Neural cell (in vitro differentiated cells): ENCODE data around the gene DRAM2. TPM values are rescaled to one million over a fixed set of nuclear protein-coding genes. Genes with fewer than 3 reads are reported as not detected.
"Not testable (repeated sequence)": the region's sequence is repeated elsewhere in the genome, so short reads cannot be mapped to it uniquely, and the experiment has no call there.

Experiments used
- H2AFZ ChIP-seq: fragments of 200-600, 300-800 bp; sonication (generic), shearing (Covaris generic); 2 replicates; pipeline ENCODE4 v1.6.0; 2014; ENCODE audit warnings: low read depth, mild to moderate bottlenecking, antibody characterized with exemption, low read length, moderate library complexity
- H3F3A ChIP-seq: fragments of 200-600 bp; shearing (Covaris generic); 2 replicates; pipeline ENCODE4 v1.6.1; 2016; ENCODE audit warnings: mild to moderate bottlenecking, moderate library complexity, mixed read lengths, antibody characterized with exemption, low read length; ENCODE audit not compliant: insufficient read depth, poor library complexity, severe bottlenecking
- H3K27ac ChIP-seq: fragments of 200-600, 300-800 bp; sonication (generic), shearing (Covaris generic); 2 replicates; pipeline ENCODE4 v1.5.1; 2014; ENCODE audit warnings: mild to moderate bottlenecking, low read length, moderate library complexity
- H3K27me3 ChIP-seq: fragments of 300-800, 200-600 bp; sonication (generic), shearing (Covaris generic); 2 replicates; pipeline ENCODE4 v1.6.0; 2014; ENCODE audit warnings: mild to moderate bottlenecking, low read depth, low read length, moderate library complexity; ENCODE audit not compliant: insufficient read depth
- H3K36me3 ChIP-seq: fragments of 300-800, 200-600 bp; sonication (generic), shearing (Covaris generic); 2 replicates; pipeline ENCODE4 v1.5.1; 2014; ENCODE audit warnings: mild to moderate bottlenecking, antibody characterized with exemption, low read length, moderate library complexity; ENCODE audit not compliant: insufficient read depth
- H3K4me2 ChIP-seq: fragments of 300-800, 200-600 bp; sonication (generic), shearing (Covaris generic); 2 replicates; pipeline ENCODE4 v1.6.0; 2014; ENCODE audit warnings: mild to moderate bottlenecking, low read length
- H3K4me3 ChIP-seq: fragments of 300-800, 200-600 bp; sonication (generic), shearing (Covaris generic); 2 replicates; pipeline ENCODE4 v1.5.1; 2014; ENCODE audit warnings: mild to moderate bottlenecking, low read length, moderate library complexity
- H3K79me2 ChIP-seq: fragments of 200-600 bp; shearing (Covaris generic); replicated peaks from 2 replicates; pipeline ENCODE4 v1.6.0; 2014; ENCODE audit warnings: mild to moderate bottlenecking, low read length, moderate library complexity; ENCODE audit not compliant: insufficient read depth
- H3K9ac ChIP-seq: fragments of 300-800, 200-600 bp; sonication (generic), shearing (Covaris generic); 2 replicates; pipeline ENCODE4 v1.6.1; 2016; ENCODE audit warnings: mild to moderate bottlenecking, low read length, mixed read lengths
- H3K9me2 ChIP-seq: fragments of 200-600 bp; shearing (Covaris generic); 2 replicates; pipeline ENCODE4 v1.6.1; 2016; ENCODE audit warnings: mild to moderate bottlenecking, low read length, mixed read lengths; ENCODE audit not compliant: insufficient read depth
- H3K9me3 ChIP-seq: fragments of 200-600, 300-800 bp; sonication (generic), shearing (Covaris generic); 2 replicates; pipeline ENCODE4 v1.6.1; 2016; ENCODE audit warnings: mild to moderate bottlenecking, mixed run types, low read length, moderate library complexity, mixed read lengths
- H4K20me1 ChIP-seq: fragments of 200-600 bp; shearing (Covaris generic); 2 replicates; pipeline ENCODE4 v1.6.1; 2016; ENCODE audit warnings: mild to moderate bottlenecking, mixed run types; ENCODE audit not compliant: insufficient read depth
- EP300 ChIP-seq: fragments of 450-650 bp; conservative IDR thresholded peaks from 2 replicates; pipeline ENCODE4 v1.6.1; 2014; ENCODE audit warnings: antibody characterized with exemption, mild to moderate bottlenecking, moderate library complexity; ENCODE audit not compliant: poor library complexity, severe bottlenecking
- EZH2 ChIP-seq: fragments of 200-600, 300-800 bp; shearing (Covaris generic), sonication (generic); IDR thresholded peaks from 2 replicates; pipeline ENCODE4 v1.6.1; 2014; ENCODE audit warnings: antibody characterized with exemption, low read length, borderline replicate concordance, mild to moderate bottlenecking; ENCODE audit not compliant: insufficient read depth, poor library complexity, severe bottlenecking
- MXI1 ChIP-seq: fragments of 450-650 bp; conservative IDR thresholded peaks from 2 replicates; pipeline ENCODE4 v1.6.1; 2014; ENCODE audit warnings: antibody characterized with exemption, mild to moderate bottlenecking; ENCODE audit not compliant: poor library complexity, severe bottlenecking
- POLR2AphosphoS5 ChIP-seq: IDR thresholded peaks from 2 replicates; pipeline ENCODE4 v1.6.1; 2012
- RAD21 ChIP-seq: fragments of 450-650 bp; conservative IDR thresholded peaks from 2 replicates; pipeline ENCODE4 v1.6.1; 2014; ENCODE audit warnings: antibody characterized with exemption, mild to moderate bottlenecking, moderate library complexity
- SMC3 ChIP-seq: fragments of 450-650 bp; conservative IDR thresholded peaks from 2 replicates; pipeline ENCODE4 v1.6.1; 2014; ENCODE audit warnings: antibody characterized with exemption, mild to moderate bottlenecking, moderate library complexity; ENCODE audit not compliant: poor library complexity
- TAF1 ChIP-seq: IDR thresholded peaks from 2 replicates; pipeline ENCODE4 v1.6.1; 2012; ENCODE audit warnings: low read depth
- polyA plus RNA-seq: library from polyadenylated mRNA; depleted of rRNA; stranded (reverse); fragments of >200 nt; gene quantifications from 2 replicates; pipeline ENCODE4 v1.2.3, GENCODE V29; 2014
- small RNA-seq, 3 experiments: library from RNA; depleted of rRNA; stranded (forward); fragments of <200 nt; gene quantifications; one replicate each; pipeline ENCODE3, GENCODE V24; 2012
- TF ChIP-seq, protein P1 (sequence below): fragments of 450-650 bp; IDR thresholded peaks from 2 replicates; pipeline ENCODE4 v1.5.1; 2014; ENCODE audit warnings: antibody characterized with exemption, mild to moderate bottlenecking, moderate library complexity; ENCODE audit not compliant: poor library complexity, severe bottlenecking
- TF ChIP-seq, protein P2 (sequence below): IDR thresholded peaks from 2 replicates; pipeline ENCODE4 v1.6.1; 2012; ENCODE audit warnings: borderline replicate concordance

Gene DRAM2
- polyA plus RNA-seq, 1 donor from 2014 or later, result 71.0 TPM

DNA sequence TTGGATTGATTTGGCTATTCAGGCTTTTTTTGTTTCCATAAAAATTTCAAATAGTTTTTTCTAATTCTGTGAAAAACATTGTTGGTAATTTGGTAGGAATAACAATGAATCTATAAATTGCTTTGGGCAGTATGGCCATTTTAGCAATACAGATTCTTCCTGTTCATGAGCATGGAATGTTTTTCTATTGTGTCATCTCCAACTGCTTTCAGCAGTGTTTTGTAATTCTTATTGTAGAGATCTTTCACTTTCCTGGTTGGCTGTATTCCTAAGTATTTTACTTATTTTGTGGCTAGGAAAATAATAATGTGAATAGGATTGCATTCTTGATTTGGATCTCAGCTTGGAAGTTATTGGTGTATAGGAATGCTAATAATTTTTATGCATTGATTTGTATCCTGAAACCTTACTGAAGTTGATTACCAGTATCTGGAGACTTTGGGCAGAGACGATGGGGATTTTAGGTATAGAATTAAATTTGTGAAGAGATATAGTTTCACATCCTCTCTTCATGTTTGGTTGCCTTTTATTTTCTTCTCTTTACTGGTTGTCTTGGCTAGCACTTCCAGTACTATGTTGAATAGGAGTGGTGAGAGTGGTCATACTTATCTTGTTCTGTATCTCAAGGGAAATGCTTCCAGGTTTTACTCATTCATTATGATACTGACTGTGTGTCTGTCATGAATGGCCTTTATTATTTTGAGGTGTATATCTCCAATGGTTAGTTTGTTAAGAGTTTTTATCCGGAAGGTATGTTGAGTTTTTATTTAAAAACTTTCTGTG lies 57.3 kb downstream of the DRAM2 start:
- no peak overlapping the region for H3K27ac ChIP-seq
- no peak overlapping the region for H3K4me2 ChIP-seq

DNA sequence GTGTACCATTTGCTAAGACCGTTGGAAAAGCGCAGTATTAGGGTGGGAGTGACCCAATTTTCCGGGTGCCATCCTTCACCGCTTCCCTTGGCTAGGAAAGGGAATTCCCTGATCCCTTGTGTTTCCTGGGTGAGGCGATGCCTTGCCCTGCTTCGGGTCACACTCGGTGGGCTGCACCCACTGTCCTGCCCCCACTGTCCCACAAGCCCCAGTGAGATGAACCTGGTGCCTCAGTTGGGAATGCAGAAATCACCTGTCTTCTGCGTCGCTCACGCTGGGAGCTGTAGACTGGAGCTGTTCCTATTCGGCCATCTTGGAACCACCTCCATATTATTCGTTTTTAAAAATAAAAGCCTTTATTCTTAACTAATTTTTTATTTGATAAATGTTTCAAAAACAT lies 60.6 kb downstream of the DRAM2 start:
- H3F3A ChIP-seq, H4K20me1 ChIP-seq, H3K4me2 ChIP-seq, H3K27ac ChIP-seq, H2AFZ ChIP-seq, H3K27me3 ChIP-seq, H3K4me3 ChIP-seq, H3K9me3 ChIP-seq, H3K9me2 ChIP-seq, H3K79me2 ChIP-seq, H3K9ac ChIP-seq, H3K36me3 ChIP-seq: not testable (repeated sequence)

More for the DNA sequence above, 57.3 kb downstream of the DRAM2 start:
- Histone ChIP-seq H3K9ac (no peak overlapping the region), H3K27me3 (no peaks in the 10 kb centered on the region), H3K36me3 (no peaks in the 10 kb centered on the region), H3K9me2 (no peaks in the 10 kb centered on the region), H3K79me2 (no peaks in the 10 kb centered on the region), H3F3A (no peaks in the 10 kb centered on the region), H3K9me3 (no peaks in the 10 kb centered on the region), H4K20me1 (no peaks in the 10 kb centered on the region), H2AFZ (no peak overlapping the region), H3K4me3 (no peak overlapping the region)
- TF ChIP-seq, protein P1, sequence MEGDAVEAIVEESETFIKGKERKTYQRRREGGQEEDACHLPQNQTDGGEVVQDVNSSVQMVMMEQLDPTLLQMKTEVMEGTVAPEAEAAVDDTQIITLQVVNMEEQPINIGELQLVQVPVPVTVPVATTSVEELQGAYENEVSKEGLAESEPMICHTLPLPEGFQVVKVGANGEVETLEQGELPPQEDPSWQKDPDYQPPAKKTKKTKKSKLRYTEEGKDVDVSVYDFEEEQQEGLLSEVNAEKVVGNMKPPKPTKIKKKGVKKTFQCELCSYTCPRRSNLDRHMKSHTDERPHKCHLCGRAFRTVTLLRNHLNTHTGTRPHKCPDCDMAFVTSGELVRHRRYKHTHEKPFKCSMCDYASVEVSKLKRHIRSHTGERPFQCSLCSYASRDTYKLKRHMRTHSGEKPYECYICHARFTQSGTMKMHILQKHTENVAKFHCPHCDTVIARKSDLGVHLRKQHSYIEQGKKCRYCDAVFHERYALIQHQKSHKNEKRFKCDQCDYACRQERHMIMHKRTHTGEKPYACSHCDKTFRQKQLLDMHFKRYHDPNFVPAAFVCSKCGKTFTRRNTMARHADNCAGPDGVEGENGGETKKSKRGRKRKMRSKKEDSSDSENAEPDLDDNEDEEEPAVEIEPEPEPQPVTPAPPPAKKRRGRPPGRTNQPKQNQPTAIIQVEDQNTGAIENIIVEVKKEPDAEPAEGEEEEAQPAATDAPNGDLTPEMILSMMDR, result no peak
- TF ChIP-seq, protein P2, sequence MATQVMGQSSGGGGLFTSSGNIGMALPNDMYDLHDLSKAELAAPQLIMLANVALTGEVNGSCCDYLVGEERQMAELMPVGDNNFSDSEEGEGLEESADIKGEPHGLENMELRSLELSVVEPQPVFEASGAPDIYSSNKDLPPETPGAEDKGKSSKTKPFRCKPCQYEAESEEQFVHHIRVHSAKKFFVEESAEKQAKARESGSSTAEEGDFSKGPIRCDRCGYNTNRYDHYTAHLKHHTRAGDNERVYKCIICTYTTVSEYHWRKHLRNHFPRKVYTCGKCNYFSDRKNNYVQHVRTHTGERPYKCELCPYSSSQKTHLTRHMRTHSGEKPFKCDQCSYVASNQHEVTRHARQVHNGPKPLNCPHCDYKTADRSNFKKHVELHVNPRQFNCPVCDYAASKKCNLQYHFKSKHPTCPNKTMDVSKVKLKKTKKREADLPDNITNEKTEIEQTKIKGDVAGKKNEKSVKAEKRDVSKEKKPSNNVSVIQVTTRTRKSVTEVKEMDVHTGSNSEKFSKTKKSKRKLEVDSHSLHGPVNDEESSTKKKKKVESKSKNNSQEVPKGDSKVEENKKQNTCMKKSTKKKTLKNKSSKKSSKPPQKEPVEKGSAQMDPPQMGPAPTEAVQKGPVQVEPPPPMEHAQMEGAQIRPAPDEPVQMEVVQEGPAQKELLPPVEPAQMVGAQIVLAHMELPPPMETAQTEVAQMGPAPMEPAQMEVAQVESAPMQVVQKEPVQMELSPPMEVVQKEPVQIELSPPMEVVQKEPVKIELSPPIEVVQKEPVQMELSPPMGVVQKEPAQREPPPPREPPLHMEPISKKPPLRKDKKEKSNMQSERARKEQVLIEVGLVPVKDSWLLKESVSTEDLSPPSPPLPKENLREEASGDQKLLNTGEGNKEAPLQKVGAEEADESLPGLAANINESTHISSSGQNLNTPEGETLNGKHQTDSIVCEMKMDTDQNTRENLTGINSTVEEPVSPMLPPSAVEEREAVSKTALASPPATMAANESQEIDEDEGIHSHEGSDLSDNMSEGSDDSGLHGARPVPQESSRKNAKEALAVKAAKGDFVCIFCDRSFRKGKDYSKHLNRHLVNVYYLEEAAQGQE, result no peak
- TF ChIP-seq TAF1 (no peak), MXI1 (no peak), SMC3 (no peak), EZH2 (no peak), RAD21 (no peak), EP300 (no peak), POLR2AphosphoS5 (no peak)

DNA sequence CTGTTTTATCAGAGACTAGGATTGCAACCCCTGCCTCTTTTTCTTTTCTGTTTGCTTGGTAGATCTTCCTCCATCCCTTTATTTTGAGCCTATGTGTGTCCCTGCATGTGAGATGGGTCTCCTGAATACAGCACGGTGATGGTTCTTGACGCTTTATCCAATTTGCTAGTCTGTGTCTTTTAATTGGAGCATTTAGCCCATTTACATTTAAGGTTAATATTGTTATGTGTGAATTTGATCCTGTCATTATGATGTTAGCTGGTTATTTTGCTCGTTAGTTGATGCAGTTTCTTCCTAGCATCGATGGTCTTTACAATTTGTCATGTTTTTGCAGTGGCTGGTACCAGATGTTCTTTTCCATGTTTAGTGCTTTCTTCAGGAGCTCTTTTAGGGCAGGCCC lies 62.6 kb downstream of the DRAM2 start:
- H3K9ac ChIP-seq, H3F3A ChIP-seq, H3K27ac ChIP-seq, H3K36me3 ChIP-seq, H2AFZ ChIP-seq, H3K4me3 ChIP-seq, H3K9me2 ChIP-seq, H3K27me3 ChIP-seq, H3K4me2 ChIP-seq, H3K9me3 ChIP-seq, H4K20me1 ChIP-seq, H3K79me2 ChIP-seq: not testable (repeated sequence)

Small RNAs within 50 kb of the gene (small RNA-seq; reads per million reads assigned to genes)
- gene AL355816.1, result 0 reads per million in 3 experiments

Other genes with a start within 250 kb of the DRAM2 start
- 22.1 and 26.8 TPM in 2 replicates for gene LRIF1, start 176.2 kb downstream of the DRAM2 start, polyA plus RNA-seq
- 49.1 and 51.6 TPM in 2 replicates for gene CEPT1, start 130 bp upstream of the DRAM2 start, polyA plus RNA-seq
- gene DENND2D, start 60.6 kb upstream of the DRAM2 start, polyA plus RNA-seq, result not detected in 2 replicates
- gene CHI3L2, start 87.6 kb upstream of the DRAM2 start, polyA plus RNA-seq, result not detected in 2 replicates
- not detected in 2 replicates for gene CHIA, start 150.8 kb upstream of the DRAM2 start, polyA plus RNA-seq